ENCODE data around the gene PYURF.

Gene PYURF

DNA sequence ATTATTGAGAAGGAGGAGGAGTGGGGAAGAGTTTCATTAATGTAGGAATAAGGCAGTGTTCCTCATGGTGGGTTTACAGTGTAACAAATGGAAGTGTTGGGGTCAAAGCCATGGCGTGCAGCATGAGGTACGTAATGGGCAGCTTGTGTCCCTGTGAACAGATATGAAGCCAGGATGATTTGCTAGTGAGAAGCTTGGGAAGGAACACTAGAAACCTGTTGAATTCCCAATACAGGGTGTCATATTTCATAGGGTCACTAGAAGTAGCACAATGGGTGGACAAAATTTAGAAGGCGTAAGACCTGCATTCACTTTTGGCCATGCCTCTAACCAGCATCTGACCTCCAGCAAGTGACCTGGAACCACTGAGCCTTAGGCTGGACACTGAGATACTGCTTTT, 6.8 kb downstream of the PYURF start:
- DNase-seq (ENCODE audit: insufficient read length, low spot score) (no peak), FAIRE-seq (no peak)
- TF ChIP-seq POU2F2 (IDR thresholded peaks at IDR 0.05; ENCODE audit: low read depth, low read length) = no peak
- TF ChIP-seq TAF1 (IDR thresholded peaks at IDR 0.05; ENCODE audit: low read depth, low read length) = no peak
- no peak for TF ChIP-seq SPI1 (IDR thresholded peaks at IDR 0.05; ENCODE audit: low read depth, low read length)
- no peak for TF ChIP-seq POLR2AphosphoS5 (IDR thresholded peaks at IDR 0.05; ENCODE audit: low read depth, low read length)
- no peak for TF ChIP-seq PAX5 (IDR thresholded peaks at IDR 0.05; ENCODE audit: insufficient read depth, low read length, severe bottlenecking)
- no peak for TF ChIP-seq POLR2A (IDR thresholded peaks at IDR 0.05; ENCODE audit: low read depth, low read length)

DNA sequence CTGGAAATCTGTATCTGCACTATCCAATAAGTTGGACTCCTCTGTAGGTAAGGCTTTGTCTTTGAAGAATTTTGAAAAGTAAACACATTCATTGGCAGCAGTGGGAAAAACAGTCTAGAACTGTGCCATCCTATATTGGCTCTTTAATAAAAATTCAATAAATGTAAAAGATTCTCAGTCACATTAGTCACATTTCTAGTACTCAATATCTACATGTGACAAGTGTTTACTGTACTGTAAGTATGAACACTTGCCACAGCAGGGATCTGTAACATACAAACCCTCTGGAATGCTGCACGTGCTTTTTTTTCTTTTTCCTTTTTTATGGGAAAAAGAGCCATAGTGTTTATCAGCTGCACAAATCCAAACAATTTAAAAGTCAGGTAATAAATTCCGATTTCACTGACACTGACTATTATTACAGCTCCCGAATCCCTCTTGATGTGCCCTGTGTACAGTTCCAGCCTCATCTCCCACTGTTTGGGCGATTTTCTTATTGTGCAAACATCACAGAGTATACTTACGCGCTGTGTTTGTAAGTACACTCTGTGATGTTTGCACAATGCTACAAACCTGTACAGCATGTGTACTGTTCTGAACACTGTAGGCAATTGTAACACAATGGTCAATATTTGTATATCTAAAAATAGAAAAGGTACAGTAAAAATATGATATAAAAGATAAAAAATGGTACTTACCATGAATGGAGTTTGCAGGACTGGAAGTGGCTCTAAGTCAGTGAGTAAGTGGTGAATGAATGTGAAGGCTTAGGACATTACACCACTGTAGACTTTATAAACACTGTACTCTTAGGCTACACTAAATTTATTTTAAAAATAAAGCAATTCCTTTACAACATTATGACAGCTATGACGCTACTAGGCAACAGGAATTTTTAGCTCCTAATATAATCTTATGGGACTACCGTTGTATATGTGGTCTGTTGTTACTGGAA, 8.7 kb downstream of the PYURF start:
- TF ChIP-seq POU2F2 (IDR thresholded peaks at IDR 0.05; ENCODE audit: low read depth, low read length) (no peak), SPI1 (IDR thresholded peaks at IDR 0.05; ENCODE audit: low read depth, low read length) (no peak), POLR2AphosphoS5 (IDR thresholded peaks at IDR 0.05; ENCODE audit: low read depth, low read length) (no peak), TAF1 (IDR thresholded peaks at IDR 0.05; ENCODE audit: low read depth, low read length) (no peak), PAX5 (IDR thresholded peaks at IDR 0.05; ENCODE audit: insufficient read depth, low read length, severe bottlenecking) (no peak), POLR2A (IDR thresholded peaks at IDR 0.05; ENCODE audit: low read depth, low read length) (no peak)
- peak; percentile 31 for FAIRE-seq
- no peak for DNase-seq (ENCODE audit: insufficient read length, low spot score)

DNA sequence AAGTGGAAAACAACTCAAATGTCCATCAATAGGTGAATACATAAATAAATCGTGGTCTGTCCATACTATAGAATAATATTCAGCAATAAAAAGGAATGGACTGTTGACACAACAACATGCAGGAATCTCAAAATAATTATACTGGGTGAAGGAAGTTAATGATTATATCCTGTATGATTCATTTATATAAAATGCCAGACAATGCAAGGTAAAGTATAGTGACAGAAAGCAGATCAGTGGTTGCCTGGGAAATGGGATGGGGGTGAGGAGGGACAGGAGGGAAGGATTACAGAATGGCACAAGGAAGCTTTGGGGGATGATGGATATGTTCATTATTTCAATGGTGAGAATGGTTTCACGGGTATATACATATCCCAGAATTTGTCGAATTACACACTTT, 12.3 kb downstream of the PYURF start:
- FAIRE-seq (no peak), DNase-seq (ENCODE audit: insufficient read length, low spot score) (no peak)
- no peak for TF ChIP-seq SPI1 (IDR thresholded peaks at IDR 0.05; ENCODE audit: low read depth, low read length)

DNA sequence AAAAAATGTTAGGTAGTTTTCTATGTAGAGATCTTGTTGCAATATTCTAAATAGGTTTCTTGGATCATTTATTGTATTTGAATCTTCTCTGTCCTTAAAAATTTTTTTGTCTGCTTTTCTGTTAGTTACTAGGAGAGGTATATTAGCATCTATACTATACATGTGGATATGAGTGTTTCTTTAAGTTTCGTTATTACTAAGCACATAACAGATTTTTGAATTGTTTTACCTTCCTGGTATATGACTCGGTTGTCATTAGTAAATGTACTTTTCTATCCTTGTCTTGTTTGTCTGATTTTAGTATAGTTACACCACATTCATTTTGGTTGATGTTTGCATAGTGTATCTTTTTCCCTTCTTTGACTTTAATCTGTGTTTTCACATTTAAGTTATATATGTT, 20.2 kb downstream of the PYURF start:
- DNase-seq (ENCODE audit: insufficient read length, low spot score) = no peak
- no peak for TF ChIP-seq POLR2AphosphoS5 (IDR thresholded peaks at IDR 0.05; ENCODE audit: low read depth, low read length)
- no peak for TF ChIP-seq POLR2A (IDR thresholded peaks at IDR 0.05; ENCODE audit: low read depth, low read length)
- no peak for TF ChIP-seq PAX5 (IDR thresholded peaks at IDR 0.05; ENCODE audit: insufficient read depth, low read length, severe bottlenecking)
- no peak for TF ChIP-seq SPI1 (IDR thresholded peaks at IDR 0.05; ENCODE audit: low read depth, low read length)
- no peak for TF ChIP-seq TAF1 (IDR thresholded peaks at IDR 0.05; ENCODE audit: low read depth, low read length)
- TF ChIP-seq POU2F2 (IDR thresholded peaks at IDR 0.05; ENCODE audit: low read depth, low read length) = no peak
- no peak for FAIRE-seq

DNA sequence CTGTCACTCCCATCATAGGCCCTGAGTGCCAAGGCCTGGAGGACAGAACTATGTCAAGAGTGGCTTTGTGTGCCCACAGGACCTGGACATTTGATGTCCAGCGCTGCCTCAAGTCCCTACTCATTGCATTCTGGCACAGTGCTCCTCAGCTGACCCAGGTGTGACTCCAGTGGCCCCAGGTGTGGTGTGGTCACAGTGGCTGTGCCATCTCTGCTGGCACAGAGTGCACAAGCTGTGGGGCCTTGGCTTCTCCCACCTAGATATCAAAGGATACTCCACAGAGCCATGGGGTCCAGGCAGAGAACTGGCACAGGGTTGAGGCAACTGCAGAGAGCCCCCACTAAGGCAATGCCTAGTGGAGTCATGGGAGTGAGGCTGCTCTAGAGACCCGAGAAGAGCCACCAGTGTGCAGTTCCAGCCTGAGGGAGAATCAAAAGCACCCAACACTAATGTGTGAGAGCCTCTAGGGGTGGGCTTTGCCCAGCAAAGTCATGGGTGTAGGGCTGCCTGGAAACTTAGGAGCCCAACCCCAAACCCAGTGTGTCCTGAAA, 25.6 kb downstream of the PYURF start:
- no peak for DNase-seq (ENCODE audit: insufficient read length, low spot score)
- FAIRE-seq = no peak
- TF ChIP-seq POLR2AphosphoS5 (IDR thresholded peaks at IDR 0.05; ENCODE audit: low read depth, low read length) = no peak
- TF ChIP-seq POLR2A (IDR thresholded peaks at IDR 0.05; ENCODE audit: low read depth, low read length) = no peak
- TF ChIP-seq PAX5 (IDR thresholded peaks at IDR 0.05; ENCODE audit: insufficient read depth, low read length, severe bottlenecking) = no peak
- TF ChIP-seq TAF1 (IDR thresholded peaks at IDR 0.05; ENCODE audit: low read depth, low read length) = no peak
- TF ChIP-seq POU2F2 (IDR thresholded peaks at IDR 0.05; ENCODE audit: low read depth, low read length) = no peak

DNA sequence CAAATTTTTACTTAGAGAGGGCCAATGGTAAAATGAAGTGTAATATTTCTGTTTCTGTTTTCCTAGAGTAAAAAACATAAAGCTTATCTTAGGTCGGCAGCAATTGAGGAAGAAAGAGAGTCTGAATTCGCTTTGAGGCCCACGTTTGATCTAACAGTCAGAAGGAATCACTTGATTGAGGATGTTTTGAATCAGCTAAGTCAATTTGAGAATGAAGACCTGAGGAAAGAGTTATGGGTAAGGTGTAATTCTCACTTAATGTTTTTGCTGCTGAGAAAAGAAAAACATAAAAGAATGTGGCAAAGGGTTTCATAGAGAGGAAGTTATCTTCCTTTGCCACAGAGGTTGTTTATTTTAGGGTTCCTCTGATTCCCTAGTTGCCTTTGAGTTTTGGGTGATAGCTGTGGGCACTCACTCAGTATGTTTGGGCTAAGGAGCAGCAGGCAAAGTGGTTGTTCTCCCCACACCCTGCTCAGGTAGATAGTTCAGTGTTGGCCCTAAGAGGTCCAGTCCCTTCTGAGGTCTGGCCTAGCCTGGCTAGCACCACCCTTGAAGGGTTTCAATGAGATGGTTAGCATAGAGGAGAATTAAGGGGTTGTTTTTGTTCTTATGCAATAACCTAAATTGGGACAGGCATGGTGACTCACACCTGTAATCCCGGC, 34.3 kb downstream of the PYURF start:
- FAIRE-seq = peak; percentile 33

DNA sequence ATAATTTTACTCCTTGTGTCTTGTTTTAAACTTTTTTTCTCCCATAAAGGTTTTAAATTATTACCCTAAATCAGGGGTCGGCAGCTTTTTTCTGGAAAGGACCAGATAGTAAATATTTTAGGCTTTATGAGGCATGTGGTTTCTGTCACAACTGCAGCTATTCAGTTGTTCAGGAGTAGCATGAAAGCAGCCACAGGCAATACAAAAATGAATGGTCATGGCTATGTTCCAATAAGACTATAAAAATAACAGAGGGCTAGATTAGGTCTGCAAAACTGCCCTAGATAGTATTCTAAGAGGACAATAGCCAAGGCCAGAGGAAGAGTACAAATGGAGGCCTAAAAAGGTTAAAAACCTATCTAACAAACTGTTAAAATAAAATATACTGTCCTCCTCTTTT, 42.0 kb downstream of the PYURF start:
- no peak for FAIRE-seq
- TF ChIP-seq PAX5 (IDR thresholded peaks at IDR 0.05; ENCODE audit: insufficient read depth, low read length, severe bottlenecking) (no peak), SPI1 (IDR thresholded peaks at IDR 0.05; ENCODE audit: low read depth, low read length) (no peak), TAF1 (IDR thresholded peaks at IDR 0.05; ENCODE audit: low read depth, low read length) (no peak), POLR2AphosphoS5 (IDR thresholded peaks at IDR 0.05; ENCODE audit: low read depth, low read length) (no peak), POU2F2 (IDR thresholded peaks at IDR 0.05; ENCODE audit: low read depth, low read length) (no peak), POLR2A (IDR thresholded peaks at IDR 0.05; ENCODE audit: low read depth, low read length) (no peak)
- no peak for DNase-seq (ENCODE audit: insufficient read length, low spot score)

More for the DNA sequence above, 34.3 kb downstream of the PYURF start:
- no peak for TF ChIP-seq POLR2AphosphoS5 (IDR thresholded peaks at IDR 0.05; ENCODE audit: low read depth, low read length)
- no peak for DNase-seq (ENCODE audit: insufficient read length, low spot score)

DNA sequence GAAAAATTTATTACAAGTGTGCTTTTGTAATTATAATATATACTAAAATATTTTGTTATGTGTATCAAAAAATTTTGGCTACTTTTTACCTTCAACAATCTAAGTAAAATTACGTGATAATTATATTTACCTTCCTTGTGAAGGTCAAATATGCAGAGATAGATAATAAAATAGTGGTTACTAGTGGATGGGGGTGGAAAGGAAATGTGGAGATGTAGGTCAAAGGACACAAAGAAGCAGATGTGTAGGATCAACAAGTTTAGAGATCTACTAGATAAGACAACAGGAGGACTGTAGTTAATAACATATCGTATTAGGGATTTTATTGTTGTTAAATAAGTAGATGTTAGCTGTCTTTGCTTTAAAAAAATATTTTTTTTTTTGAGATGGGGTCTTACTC, 45.3 kb downstream of the PYURF start:
- no peak for DNase-seq (ENCODE audit: insufficient read length, low spot score)
- no peak for FAIRE-seq
- TF ChIP-seq POU2F2 (IDR thresholded peaks at IDR 0.05; ENCODE audit: low read depth, low read length) (no peak), TAF1 (IDR thresholded peaks at IDR 0.05; ENCODE audit: low read depth, low read length) (no peak), SPI1 (IDR thresholded peaks at IDR 0.05; ENCODE audit: low read depth, low read length) (no peak), POLR2AphosphoS5 (IDR thresholded peaks at IDR 0.05; ENCODE audit: low read depth, low read length) (no peak)

DNA sequence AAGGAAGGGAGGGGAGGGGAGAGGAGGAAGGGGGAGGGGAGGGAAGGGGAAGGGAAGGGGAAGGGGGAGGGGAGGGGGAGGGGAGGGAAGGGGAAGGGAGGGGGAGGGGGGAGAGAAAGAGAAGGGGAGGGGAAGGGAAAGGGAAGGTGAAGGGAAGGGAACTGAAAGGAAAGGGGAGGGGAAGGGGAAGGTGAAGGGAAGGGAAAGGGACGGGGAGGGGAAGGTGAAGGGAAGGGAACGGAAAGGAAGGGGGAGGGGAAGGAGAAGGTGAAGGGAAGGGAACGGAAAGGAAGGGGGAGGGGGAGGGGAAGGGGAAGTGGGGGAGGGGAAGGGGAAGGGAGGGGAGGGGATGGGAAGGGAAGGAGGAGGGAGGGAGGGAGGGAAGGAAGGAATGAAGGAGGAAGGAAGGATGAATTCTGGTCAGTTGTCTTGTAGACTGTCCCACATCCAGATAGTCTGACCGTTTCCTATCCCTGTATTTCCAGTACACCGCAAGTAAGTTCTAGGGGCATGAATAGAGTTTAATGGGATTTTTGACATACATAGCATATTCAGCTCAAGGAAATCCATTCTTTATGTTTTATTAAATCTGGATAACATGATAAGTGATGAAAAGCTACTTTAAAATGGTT, 46.2 kb downstream of the PYURF start:
- FAIRE-seq (no peak), DNase-seq (ENCODE audit: insufficient read length, low spot score) (no peak)
- TF ChIP-seq TAF1 (IDR thresholded peaks at IDR 0.05; ENCODE audit: low read depth, low read length) (no peak), POU2F2 (IDR thresholded peaks at IDR 0.05; ENCODE audit: low read depth, low read length) (no peak), POLR2A (IDR thresholded peaks at IDR 0.05; ENCODE audit: low read depth, low read length) (no peak), PAX5 (IDR thresholded peaks at IDR 0.05; ENCODE audit: insufficient read depth, low read length, severe bottlenecking) (no peak), POLR2AphosphoS5 (IDR thresholded peaks at IDR 0.05; ENCODE audit: low read depth, low read length) (no peak), SPI1 (IDR thresholded peaks at IDR 0.05; ENCODE audit: low read depth, low read length) (no peak)
